DMS 273 (cell line): ENCODE data around the gene B3GNT4.
"Not testable (repeated sequence)": the region's sequence is repeated elsewhere in the genome, so short reads cannot be mapped to it uniquely, and the experiment has no call there.

Source experiments
- DNase-seq: peaks from one replicate; lab custom pipeline; 2025; ENCODE audit not compliant: unreplicated experiment; lab: John Stamatoyannopoulos, UW

B3GNT4 gene

DNA sequence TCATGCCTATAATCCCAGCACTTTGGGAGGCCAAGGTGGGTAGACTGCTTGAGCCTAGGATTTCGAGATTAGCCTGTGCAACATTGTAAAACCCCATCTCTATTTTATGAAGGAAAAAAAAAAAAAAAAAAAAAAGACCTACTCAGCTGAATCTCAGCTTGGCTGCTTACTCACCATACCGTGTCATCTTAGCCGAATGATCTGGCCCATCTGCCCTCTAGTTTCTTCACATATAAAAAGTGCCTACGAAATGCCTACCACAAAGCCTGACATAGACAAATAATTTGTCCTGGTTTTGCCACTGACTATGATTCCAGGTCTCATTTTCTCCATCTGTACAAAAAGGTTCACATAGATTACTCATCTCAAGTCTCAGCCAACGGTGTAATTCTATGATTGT, 12.3 kb downstream of the B3GNT4 start:
- no peak for DNase-seq

DNA sequence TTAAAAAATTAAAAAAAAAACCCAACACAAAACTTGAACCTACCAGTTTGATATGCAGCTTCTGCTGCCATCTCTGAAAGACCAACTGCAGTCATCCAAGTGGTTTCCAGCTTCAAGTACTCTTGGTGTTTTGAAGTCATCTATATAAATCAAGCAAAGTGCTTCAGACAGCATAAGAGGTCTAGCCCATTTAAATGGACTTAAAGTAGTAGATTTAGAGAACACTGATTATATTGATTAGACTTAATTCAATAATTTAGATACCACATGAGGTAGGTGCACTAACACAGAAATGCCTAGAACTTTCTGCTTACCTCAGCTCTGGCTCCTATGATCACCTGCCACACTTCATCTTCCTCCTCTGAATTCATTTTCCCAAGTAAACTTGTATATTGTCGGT, 12.9 kb downstream of the B3GNT4 start:
- DNase-seq, result no peak

GRCh38 chr12:122225683-122226365, 22.3 kb downstream of the B3GNT4 start, which contains the start of gene DIABLO:
Gene DIABLO, minus strand, starts transcription at chr12:122226052. Its CDS starts 38 bp downstream, at chr12:122226014.
- peak; percentile 99 for DNase-seq

DNA sequence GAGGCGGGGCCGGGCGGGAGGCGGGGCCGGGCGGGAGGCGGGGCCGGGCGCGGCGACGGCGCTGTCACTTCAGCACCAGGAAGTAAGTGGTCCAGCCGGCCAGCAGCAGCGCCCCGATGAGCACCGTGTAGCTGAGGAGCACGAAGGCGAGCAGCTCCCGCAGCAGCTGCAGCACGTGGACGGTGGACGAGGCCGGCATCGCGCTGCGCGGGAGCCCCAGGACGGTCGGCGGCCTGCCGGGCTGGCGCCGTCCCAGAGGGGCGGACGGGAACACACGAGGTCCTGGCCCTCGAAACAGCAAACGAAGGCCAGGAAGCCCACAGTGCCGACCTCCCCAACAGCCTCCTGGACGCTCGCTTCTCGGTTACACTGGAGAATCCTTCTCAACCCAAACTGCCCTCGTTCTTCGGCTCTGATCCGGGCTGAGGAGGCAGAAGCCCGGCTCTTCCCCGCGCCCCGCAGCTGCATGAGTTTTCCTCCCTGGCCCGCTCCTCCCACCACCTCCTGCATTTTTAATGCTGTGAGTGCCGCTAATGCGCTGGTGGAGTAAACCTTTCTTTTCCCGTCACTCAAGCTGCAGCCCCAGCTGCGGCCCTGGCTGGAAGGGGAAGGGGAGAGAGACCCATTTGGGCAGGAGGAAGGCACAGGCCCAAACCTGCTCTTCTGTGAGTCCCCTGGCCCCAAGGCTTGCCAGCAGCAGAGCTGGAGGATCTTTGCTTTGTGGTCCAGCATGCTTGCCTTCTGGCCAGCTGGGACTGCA, 23.0 kb downstream of the B3GNT4 start:
- peak; percentile 67 for DNase-seq

DNA sequence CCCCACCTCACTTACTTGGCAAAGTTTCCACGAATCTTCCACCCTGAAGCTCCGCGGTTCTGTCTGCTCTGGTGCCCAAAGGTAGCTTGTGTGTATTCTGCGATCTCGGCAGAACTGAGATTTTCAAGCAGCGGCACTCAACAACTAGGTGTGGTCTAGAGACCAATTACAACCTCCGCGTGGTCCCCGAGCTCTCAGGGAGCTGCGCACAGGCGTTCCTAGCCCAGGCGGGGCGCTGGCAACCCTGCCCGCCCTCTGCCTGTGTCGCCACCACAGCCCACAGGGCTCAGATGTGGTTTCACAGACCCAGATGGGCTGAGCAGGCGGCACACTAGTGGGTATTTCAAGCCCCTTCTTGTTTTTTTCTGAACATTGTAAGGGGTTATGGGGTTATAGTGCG, 23.8 kb downstream of the B3GNT4 start:
- peak; percentile 47 for DNase-seq

GRCh38 chr12:122228092-122228491, 24.6 kb downstream of the B3GNT4 start:
- DNase-seq, result no peak

DNA sequence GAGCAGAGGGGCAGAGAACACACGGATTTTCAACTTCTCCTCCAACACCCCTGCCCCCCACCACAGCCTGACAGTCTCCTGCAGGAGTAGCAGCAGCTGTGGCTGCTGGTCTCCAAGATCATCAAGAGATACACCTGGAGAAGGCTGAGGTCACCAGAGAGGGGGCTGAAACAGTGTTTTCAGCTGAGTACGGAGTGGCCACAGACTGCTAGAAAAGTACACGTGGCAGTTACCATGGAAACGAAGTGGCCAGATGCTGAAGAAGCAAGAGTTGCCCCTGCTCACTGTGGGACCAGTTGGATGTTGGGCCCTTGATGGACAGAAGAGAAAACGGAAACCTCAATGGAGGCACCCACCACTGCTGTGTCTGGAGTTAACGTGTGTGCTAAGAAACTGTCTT, 27.3 kb downstream of the B3GNT4 start:
- no peak for DNase-seq

GRCh38 chr12:122232691-122233090, 29.2 kb downstream of the B3GNT4 start:
- DNase-seq, result no peak

DNA sequence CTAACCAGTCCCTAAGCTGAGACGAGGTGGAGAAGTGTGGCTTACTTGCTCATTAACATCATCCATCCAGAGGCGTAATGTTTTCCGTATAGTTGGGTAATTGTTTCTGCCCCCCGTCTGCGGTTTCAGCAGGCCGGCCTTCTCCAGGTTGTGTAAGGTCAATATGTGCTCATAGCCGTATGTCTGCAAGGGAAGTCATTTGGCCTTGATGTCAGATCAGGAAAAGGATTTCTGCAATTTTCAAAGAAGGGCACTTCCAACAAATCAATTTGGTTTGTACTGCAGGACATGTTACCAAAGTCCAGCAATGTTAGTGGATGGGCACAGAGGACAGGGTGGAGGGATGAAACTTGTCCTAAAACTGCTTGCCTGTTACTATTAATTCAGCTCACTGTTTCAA, 32.2 kb downstream of the B3GNT4 start:
- DNase-seq, result no peak

DNA sequence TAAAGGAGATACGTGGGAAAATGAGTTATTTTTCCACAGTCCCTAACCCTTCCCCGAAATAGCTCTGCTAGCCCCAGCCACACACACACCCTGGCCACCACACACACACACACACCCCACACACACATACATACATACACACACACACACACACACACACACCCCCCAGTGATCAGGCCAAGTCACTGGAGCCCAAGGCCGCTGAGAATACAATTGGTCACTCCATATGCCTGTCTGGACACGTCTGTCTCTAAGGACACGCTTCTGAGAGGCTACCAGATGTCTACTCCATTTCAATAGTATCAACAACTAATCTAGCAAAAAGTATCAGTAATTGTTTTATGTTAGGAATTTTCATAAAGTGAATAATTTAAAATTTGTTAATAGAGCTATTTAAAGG, 35.4 kb downstream of the B3GNT4 start:
- peak; percentile 7 for DNase-seq

DNA sequence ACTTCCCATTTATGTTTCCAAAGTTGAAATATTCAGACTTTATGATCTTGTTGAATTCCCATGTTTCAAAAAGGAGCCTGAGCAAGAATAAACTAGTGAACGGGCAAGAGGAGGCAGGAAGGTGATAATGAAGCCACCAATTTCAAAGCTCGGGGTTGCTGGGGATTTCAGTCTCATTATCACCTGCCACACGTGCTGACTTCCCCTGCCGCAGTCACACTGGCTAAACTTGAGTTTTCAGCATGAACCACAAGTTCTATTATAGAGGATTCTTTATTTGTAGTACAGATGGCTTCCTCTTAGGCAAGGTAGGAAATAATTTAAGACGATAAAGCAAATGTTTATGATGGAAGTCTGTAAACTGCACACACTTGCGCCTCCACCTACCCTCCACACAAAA, 40.5 kb downstream of the B3GNT4 start:
- no peak for DNase-seq

GRCh38 chr12:122244565-122245371, 41.3 kb downstream of the B3GNT4 start:
- DNase-seq, result no peak

GRCh38 chr12:122245553-122245952, 42.0 kb downstream of the B3GNT4 start:
- no peak for DNase-seq

DNA sequence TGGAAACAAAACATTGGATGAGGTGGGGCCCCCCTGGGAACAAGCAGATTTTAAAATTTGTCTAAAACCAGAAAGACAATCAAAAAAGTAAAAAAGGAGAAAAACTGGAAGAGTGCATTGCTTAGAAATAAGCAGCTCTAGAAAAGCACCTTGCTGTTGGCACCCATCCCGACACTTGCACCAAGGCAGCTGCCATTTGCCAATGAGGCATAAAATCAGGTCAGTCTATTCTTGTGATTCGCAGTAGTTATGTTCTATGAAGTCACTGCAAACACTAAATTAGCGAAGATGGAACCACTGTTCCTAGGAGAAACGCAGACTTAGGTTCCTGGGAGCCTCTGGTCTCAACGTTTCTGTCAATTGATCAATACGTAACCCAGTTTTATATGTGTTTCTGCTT, 46.5 kb downstream of the B3GNT4 start:
- DNase-seq, result no peak

GRCh38 chr12:122250536-122250935, 47.0 kb downstream of the B3GNT4 start:
- DNase-seq, result no peak

DNA sequence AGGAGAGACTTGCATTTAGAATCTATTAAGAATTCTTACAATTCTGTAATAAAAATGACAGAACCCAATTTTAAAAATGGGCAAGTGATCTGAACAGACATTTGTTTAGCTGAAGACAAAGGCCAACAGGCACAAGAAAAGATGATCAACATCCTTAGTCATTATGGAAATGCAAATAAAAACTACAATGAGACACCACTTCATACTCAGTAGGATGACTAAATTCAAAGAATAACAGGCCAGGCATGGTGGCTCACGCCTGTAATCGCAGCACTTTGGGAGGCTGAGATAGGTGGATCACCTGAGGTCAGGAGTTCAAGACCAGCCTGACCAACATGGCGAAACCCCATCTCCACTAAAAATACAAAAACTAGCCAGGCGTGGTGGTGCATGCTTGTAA, 55.0 kb downstream of the B3GNT4 start:
- DNase-seq, result not testable (repeated sequence)
